C4-2B (cell line): ENCODE measurements around the gene PPP1R15B.

ENCODE experiments used
- H3K27ac ChIP-seq: fragments of 450-650 bp; 2 replicates; pipeline ENCODE4 v1.5.1; 2017
- ZFX ChIP-seq: fragments of 450-650 bp; IDR thresholded peaks from 2 replicates; pipeline ENCODE4 v1.6.1; 2017
- TF ChIP-seq, protein P1 (sequence below): fragments of 450-650 bp; conservative IDR thresholded peaks from 2 replicates; pipeline ENCODE4 v1.5.1; 2017; ENCODE audit warnings: mild to moderate bottlenecking

The PPP1R15B gene

DNA sequence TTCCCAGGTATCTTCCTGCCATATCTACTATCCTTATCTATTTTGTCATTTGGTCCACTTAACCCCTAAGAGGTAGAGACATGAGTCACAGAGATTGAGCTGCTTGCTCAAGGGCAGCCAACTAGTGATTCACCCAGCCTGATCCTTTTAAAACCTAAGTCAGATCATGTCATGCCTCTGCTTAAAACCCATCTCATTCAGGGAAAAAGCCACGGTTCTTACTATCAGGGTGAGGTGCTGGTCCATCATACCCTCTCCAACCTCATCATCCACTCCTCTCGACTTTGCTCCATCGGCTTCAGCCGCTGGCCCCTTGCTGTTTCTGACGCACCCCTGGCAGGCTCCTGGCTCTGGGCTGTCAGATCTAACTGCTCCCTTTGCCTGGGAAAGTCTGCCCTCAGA is 14.4 kb upstream of the PPP1R15B start:
- no peak overlapping the region for H3K27ac ChIP-seq
- TF ChIP-seq, protein P1, sequence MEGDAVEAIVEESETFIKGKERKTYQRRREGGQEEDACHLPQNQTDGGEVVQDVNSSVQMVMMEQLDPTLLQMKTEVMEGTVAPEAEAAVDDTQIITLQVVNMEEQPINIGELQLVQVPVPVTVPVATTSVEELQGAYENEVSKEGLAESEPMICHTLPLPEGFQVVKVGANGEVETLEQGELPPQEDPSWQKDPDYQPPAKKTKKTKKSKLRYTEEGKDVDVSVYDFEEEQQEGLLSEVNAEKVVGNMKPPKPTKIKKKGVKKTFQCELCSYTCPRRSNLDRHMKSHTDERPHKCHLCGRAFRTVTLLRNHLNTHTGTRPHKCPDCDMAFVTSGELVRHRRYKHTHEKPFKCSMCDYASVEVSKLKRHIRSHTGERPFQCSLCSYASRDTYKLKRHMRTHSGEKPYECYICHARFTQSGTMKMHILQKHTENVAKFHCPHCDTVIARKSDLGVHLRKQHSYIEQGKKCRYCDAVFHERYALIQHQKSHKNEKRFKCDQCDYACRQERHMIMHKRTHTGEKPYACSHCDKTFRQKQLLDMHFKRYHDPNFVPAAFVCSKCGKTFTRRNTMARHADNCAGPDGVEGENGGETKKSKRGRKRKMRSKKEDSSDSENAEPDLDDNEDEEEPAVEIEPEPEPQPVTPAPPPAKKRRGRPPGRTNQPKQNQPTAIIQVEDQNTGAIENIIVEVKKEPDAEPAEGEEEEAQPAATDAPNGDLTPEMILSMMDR, result no peak

DNA sequence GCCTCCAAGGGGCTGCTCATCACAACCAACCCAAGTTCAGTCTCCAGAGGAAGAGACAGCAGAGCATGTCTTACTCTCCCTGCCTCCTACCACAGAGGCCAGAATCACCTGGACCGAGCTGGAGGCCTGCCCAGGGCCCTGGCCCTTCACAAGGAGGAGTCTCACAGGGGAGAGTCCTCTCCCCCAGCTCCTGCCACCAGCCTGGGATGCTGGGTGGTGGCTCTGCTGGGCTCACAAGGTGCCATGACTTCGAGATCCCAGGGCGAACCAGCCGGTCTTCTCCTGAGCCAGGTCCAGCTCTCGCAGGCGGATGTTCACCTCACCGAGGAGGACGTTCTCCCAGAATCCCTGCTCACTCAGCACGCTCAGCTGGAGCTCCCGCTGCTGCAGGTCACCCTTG is 13.0 kb upstream of the PPP1R15B start:
- TF ChIP-seq ZFX, result no peak
- TF ChIP-seq, protein P1, result no peak
- H3K27ac ChIP-seq, result no peak overlapping the region

DNA sequence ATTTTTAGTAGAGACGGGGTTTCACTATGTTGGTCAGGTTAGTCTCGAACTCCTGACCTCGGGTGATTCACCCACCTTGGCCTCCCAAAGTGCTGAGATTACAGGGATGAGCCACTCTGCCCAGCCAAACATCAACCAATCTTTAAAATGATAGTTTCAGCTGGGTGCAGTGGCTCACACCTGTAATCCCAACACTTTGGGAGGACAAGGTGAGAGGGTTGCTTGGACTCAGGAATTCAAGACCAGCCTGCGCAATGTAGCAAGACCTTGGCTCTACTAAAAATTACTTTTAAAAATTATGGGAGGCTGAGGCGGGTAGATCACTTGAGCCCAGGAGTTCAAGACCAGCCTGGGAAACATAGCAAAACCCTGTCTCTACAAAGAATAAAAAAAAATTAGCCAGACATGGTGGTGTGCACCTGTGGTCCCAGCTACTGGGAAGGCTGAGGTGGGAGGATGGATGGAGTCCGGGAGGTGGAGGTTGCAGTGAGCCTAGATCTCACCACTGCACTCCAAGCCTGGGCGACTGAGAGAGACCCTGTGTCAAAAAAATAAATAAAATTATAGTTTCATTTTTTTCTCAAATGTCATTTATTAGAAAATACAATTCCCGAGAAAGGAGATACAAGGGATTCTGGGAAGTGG is 10.6 kb upstream of the PPP1R15B start:
- peak overlapping the region; percentile 8; the same call in 1 of the 2 replicates for H3K27ac ChIP-seq

DNA sequence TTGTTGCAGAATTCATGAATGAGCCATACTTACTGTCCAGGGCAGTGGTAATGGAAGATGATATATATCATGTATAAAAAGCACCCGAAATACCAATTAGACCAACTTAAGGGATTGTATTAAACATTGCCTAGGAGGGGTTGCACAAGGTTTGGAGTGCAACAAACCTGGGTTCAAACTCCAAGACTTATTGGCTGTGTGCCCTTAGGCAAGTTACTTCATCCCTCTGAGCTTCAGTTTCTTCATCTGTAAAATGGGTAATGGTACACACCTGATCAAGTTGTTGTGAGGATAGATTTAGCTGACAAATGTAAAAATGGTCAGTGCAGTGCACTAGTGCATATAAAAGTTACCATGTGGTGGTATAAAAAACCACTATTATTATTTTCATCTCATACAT is 9.8 kb upstream of the PPP1R15B start:
- H3K27ac ChIP-seq, result no peak overlapping the region
- TF ChIP-seq, protein P1, result no peak
- no peak for TF ChIP-seq ZFX

DNA sequence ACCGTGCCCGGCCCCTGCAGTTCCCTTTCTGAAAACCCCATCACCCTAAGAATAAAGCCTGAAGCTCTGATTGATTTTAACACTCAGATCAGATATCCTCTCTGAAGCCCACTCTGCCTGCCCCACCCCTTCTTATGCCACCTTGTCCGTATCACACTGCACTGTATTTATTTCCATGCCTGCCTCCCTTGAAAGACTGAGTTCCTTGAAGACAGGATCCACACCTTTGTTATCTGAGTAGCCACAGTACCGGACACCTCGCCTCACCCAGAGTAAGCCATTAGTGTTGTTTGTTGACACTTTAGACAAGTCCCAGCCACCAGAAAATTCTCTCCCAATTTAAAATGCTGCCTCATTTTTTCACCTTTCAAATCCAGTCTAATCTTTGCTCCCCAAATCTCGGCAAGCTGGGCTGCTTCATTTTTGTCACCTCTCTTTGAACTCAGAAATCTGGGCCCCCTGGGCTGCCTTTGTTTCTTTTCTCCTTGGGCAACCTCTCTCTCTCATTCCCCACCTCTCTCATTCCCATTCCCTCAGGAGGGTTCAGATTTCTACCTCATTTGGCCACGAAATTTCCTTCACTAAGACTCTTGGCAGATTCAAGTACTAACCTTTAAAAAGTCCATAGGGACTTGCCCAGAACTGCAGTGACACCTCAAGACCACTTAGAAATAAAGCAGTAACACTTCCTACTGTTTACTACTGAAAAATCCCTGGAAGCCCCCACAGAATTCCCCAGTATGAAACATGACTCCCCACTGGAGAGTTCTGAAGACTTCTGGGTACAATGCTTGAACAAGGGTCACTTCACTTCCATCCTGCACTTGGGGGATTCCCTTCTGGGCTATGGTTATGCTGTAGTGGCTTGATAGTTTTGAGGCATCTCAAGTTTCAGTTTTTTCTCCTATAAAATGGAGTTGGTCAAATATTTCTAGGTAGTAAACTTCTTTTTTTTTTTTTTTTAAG is 8.7 kb upstream of the PPP1R15B start:
- peak overlapping the region; percentile 80 for H3K27ac ChIP-seq
- TF ChIP-seq, protein P1, result no peak
- TF ChIP-seq ZFX, result no peak

DNA sequence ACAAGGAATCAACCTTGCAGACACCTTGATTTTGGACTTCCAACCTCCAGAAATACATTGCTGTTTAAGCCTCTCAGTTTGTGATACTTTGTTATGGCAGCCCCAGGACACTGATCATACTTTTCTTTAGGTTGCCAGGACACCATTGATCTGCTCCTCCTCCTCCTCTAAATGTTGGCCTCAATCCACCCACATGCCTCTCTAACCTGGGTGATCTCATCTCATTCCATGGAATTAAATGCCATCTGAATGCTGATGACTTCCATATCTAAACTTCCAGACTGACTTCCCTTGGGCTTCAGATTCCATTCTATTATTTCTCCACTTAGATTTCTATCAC is 7.4 kb upstream of the PPP1R15B start:
- TF ChIP-seq, protein P1, result no peak
- no peak for TF ChIP-seq ZFX
- peak overlapping the region; percentile 80; the same call in 1 of the 2 replicates for H3K27ac ChIP-seq

DNA sequence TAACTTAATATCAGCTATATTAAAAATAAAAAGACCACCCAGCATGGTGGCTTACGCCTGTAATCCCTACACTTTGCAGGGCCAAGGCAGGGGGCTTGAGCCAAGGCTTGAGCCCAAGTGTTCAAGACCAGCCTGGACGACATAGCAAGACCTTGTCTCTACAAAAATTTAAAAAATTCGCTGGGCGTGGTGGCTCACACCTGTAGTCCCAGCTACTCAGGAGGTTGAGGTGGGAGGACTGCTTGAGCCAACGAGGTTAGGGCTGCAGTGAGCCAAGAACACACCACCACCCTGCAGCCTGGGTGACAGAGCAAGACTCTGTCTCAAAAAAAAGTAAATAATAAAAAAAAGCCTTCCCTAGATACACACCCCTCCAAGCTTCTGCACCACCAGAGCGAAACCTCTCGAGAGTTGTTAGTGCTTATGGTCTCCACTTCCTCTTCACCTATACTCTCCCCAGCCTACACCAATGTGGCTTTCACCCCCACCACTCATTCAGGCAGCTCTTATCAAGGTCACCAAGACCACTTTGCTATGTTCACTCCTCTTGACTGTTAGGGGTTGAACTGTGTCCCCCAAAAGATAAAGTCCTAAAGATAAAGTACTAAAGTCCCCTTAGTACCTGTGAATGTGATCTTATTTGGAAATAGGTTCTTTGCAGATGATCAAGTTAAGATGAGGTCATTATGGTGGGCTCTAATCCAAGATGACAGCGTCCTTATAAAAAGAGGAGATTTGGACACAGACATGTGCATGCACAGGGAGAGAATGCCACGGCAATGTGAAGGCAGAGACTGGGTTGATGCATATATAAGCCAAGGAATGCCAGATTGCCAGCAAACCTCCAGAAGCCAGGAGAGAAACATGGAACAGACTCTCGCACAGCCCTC is 6.8 kb upstream of the PPP1R15B start:
- TF ChIP-seq, protein P1, result no peak
- TF ChIP-seq ZFX, result no peak
- H3K27ac ChIP-seq, result peak overlapping the region; percentile 80
